PFSK-1 (cell line): ENCODE data around the gene BCAS1.

Experiments used
- FOXP2 ChIP-seq: optimal IDR thresholded peaks from 2 replicates; pipeline ENCODE3; 2011; ENCODE audit warnings: borderline replicate concordance, control low read depth, inconsistent platforms; ENCODE audit not compliant: insufficient read depth; ENCODE audit errors: extremely low read length, extremely low read depth
- POLR2AphosphoS5 ChIP-seq: IDR thresholded peaks from 2 replicates; pipeline ENCODE4 v1.6.1; 2012; ENCODE audit warnings: low read depth, mild to moderate bottlenecking, control low read depth, low read length, moderate library complexity
- SIN3A ChIP-seq: IDR thresholded peaks from 2 replicates; pipeline ENCODE4 v1.6.1; 2012; ENCODE audit warnings: mild to moderate bottlenecking, low read length, moderate library complexity, borderline replicate concordance; ENCODE audit not compliant: insufficient read depth
- TAF1 ChIP-seq: IDR thresholded peaks from 2 replicates; pipeline ENCODE4 v1.6.1; 2012; ENCODE audit warnings: low read length, control low read depth, borderline replicate concordance; ENCODE audit not compliant: insufficient read depth
- TF ChIP-seq, protein P1 (sequence below), 2 experiments: IDR thresholded peaks; 2 replicates each; pipeline versions ENCODE4 v1.6.1 to v1.8.0; 2011 to 2012; ENCODE audit warnings: low read depth in 2 of 2, low read length in 2 of 2, control low read depth in 1 of 2, inconsistent platforms in 1 of 2, mild to moderate bottlenecking in 1 of 2, moderate library complexity in 1 of 2; ENCODE audit not compliant: insufficient read depth in 1 of 2

DNA sequence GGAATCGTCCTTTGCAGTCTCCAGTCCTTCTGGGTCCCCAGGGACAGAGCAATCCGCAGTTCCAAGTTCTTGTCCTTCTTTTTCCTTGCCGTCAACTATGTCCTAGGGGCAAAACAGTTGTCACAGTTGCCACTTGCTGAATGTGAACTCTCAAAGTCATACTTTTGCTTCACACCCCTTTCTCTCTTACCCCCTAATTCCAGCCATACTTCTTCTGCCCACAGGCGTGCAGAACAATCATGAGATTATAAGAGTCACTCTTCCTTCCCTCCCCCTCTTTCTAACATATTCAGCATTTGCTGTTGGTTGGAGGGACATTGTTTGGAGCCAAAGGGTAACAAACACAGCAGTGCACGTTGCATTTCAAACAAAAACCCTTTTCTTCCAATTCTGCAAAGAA lies 74.4 kb downstream of the BCAS1 start:
- TF ChIP-seq POLR2AphosphoS5, result no peak
- no peak for TF ChIP-seq TAF1
- TF ChIP-seq, protein P1, sequence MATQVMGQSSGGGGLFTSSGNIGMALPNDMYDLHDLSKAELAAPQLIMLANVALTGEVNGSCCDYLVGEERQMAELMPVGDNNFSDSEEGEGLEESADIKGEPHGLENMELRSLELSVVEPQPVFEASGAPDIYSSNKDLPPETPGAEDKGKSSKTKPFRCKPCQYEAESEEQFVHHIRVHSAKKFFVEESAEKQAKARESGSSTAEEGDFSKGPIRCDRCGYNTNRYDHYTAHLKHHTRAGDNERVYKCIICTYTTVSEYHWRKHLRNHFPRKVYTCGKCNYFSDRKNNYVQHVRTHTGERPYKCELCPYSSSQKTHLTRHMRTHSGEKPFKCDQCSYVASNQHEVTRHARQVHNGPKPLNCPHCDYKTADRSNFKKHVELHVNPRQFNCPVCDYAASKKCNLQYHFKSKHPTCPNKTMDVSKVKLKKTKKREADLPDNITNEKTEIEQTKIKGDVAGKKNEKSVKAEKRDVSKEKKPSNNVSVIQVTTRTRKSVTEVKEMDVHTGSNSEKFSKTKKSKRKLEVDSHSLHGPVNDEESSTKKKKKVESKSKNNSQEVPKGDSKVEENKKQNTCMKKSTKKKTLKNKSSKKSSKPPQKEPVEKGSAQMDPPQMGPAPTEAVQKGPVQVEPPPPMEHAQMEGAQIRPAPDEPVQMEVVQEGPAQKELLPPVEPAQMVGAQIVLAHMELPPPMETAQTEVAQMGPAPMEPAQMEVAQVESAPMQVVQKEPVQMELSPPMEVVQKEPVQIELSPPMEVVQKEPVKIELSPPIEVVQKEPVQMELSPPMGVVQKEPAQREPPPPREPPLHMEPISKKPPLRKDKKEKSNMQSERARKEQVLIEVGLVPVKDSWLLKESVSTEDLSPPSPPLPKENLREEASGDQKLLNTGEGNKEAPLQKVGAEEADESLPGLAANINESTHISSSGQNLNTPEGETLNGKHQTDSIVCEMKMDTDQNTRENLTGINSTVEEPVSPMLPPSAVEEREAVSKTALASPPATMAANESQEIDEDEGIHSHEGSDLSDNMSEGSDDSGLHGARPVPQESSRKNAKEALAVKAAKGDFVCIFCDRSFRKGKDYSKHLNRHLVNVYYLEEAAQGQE (IDR thresholded peaks at IDR 0.05; ENCODE audit: insufficient read depth in 1 of 2, low read depth in 2 of 2, low read length in 2 of 2), result no peak
- no peak for TF ChIP-seq SIN3A
- no peak for TF ChIP-seq FOXP2
